PC-3 (cell line): Measurements from ENCODE around the gene PRMT6.

ENCODE experiments used
- CTCF ChIP-seq: fragments of 300-600 bp; sonication (generic); conservative IDR thresholded peaks from 2 replicates; pipeline ENCODE4 v1.5.1; 2017; ENCODE audit warnings: antibody characterized with exemption, low read depth, mild to moderate bottlenecking, low read length
- EZH2phosphoT487 ChIP-seq: fragments of 300-600 bp; sonication (generic); IDR thresholded peaks from 2 replicates; pipeline ENCODE4 v1.6.1; 2018; ENCODE audit warnings: mild to moderate bottlenecking, antibody characterized with exemption, low read length, borderline replicate concordance

GRCh38 chr1:107073493-107073892, 17.0 kb downstream of the PRMT6 start:
- TF ChIP-seq CTCF (no peak), EZH2phosphoT487 (no peak)
